ENCODE results near the gene CDH4.
A peak's percentile ranks its signal among the peaks of the same experiment; 100 is the strongest.
"Not testable (repeated sequence)": the region's sequence is repeated elsewhere in the genome, so short reads cannot be mapped to it uniquely, and the experiment has no call there.

The CDH4 gene

DNA sequence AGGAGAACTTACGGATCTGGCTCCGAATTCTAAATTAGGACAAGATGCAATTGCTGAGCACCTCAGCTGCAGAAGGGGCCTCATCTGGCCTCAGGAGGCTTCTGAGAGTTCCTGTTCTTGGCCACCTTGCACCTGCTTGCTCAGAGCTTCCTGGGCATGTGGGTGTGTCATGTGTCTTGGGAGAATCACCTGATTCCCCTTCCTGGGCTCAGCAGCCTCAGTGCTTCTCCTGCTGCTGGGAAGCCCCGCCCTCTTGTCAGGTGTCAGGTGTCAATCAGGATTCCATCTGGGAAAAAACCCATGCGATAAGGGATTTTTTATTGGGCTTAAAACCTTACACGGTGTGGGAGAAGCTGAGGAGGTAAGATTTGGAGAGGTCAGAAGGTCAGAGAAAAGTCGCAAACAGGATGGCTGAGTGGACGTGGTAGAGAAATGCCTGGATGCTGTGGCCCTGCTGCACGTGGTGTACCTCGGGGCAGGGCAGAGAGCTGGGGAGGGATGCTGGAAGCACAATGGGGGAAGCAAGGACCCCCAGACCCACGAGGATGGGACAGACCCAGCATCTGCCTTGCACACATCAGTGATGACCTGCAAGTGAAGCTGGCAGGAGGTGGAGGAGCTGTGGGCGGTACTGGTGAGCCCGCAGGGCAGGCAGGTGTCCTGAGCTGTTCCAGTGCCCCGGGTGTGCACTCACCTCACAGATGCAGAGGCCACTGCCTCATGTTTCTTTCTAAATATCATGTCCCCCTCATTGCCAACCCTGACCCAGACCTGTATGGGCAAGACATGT is 170.8 kb downstream of the CDH4 start:
- DNase-seq: no peak

DNA sequence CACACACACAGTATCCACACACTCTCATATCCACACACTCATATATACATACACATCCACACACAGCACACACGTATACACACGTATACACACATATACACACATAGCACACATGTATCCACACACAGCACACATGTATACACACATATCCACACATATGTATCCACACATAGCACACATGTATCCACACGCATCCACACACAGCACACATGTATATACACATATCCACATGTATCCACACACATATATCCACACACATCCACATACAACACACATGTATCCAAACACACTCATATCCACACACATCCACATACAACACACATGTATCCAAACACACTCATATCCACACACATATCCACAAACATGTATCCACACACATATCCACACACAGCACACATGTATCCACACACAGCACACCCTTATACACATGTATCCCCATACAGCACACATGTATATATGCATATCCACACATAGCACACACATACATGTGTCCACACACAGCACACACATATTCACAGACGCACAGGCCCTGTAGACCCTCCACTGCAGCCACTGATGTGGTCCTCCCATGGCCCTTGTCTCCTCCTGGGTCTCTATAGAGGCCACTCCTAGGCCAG is 172.1 kb downstream of the CDH4 start:
- DNase-seq: no peak

DNA sequence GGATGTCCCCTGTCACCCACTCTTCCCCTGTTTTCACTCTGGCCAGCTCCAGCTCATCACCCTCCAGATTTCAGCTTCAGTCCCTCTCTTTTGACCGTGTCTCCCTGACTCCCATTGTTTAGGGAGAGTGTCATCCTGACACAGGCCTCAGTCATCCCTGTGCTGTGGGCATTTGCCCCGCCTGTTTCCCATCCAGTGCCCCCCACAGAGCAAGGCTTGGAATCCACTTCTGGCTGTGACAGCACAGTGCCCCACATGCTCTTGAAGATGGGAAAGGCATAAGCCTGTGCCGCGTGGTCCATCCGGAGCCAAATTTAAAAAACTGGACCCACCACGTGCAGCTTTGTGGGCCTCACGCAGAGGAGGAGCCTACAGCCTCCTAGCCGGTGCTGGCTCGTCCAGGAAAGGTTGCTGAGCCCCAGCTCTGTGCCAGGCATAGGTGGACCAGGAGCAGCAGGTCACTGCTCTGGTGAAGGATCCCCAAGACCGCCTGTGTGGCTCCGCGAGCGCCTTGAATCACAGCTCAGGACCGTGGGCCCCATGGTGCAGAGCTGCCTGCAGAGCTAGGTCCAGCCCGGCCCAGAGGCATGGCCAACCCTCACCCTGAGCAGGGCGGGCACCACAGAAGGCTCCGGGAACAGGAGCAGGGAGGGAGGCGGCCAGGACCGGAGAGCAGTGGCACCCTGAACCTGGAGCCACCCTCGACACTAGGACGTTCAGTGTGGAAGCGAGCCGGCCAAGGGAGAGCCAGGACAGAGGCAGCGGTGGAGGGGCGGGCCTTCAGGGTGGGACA is 172.8 kb downstream of the CDH4 start:
- no peak for DNase-seq

DNA sequence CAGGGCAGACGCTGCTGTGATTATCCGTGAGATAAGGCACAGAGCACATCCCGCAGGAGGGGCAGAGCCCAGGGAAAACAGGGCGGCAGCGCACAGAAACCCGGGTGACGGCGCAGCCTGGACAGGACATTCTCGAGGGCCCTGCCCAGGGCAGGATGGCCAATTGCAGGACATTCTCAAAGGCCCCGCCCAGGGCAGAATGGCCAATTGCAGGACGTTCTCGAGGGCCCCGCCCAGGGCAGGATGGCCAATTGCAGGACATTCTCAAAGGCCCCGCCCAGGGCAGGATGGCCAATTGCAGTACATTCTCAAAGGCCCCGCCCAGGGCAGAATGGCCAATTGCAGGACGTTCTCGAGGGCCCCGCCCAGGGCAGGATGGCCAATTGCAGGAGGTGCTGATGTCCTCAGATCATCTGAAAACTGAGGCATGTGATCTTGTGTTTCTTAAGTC is 173.5 kb downstream of the CDH4 start:
- not testable (repeated sequence) for DNase-seq

DNA sequence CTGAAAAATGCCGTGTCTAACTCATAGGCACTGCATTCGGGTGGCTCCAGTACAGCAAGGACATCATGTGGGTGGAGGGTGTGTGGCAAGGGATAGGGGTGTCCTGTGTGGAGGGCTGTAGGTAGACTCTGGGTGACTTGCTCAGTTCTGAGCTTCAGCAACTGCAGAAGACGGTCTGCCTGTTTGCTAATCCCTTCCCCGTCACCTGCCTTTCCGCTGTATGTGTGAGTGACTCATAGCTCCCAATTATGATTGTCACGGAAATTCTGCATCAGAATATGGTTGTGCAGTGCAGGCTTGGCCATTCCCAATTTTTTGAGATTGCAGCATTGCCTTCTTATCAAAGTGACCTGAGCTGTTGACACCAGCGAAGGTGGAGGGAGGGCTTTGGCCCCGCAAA is 174.3 kb downstream of the CDH4 start:
- no peak for DNase-seq

DNA sequence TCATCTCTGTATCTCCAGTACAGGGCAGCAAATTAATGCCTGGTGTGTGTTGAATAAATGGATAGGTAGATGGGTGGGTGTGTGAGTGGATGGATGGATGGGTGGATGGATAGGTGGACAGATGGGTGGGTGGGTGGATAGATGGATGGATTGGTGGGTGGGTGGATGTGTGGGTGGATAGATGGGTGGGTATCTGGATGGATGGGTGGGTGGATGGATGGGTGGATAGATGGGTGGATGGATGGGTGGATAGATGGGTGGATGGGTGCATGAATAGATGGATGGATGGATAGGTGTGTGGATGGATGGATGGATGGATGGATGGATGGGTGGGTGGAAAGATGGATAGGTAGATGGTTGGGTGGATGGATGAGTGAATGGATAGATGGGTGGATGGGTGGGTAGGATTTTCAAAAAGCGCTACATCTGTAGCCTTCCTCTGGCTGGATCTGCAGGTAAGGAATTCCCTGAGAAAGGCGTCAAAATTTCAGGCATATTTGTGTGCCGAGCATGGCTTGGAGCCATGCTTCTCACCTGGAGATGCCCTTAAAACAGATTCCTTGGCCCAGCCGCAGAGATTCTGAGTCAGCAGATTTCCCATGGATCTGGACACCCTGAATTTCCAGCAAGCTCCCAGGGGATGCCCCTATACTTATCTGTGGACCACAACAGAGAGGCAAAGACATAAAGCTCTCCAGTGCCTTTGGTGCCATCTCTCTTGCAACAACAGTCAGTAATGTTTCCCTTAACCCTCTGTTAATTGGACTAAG is 177.6 kb downstream of the CDH4 start:
- no peak for DNase-seq

DNA sequence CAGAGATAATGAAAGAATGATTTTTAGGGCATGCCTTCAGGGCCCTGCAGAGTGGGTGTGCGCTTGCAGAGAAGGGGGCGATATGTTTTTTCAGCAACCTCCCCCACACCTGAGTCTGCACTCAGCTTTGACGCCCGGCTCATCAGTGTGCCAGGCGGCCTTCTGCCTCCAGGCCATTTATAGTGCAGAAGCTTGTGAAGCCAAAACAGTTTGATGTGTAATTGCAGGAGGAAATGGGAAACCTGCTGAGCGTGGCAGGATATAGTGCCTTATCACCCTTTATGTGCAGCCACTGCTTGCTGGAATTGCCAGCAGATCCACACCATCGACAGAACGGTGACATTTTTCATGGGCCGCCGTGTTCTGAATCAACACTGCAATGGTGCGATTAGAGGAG is 178.2 kb downstream of the CDH4 start:
- DNase-seq: peak; percentile 41

DNA sequence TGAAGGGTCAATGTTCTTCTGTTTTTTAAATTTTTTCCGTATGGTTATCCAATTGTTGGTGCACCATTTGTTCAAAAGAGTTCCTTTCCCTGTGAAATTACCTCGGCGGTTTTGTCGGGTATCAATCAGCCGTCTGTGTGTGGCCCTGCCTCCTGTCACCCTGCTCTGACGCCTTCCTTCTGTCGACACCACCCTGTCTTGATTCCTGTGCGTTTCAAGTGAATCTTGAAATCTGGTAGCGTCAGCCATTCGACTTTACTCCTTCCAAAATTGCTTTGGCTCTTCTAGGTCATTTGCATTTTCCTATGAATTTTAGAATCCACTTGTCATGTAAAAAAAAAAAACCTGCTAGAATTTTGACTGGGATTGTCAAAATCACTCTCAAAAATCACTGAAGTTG is 181.1 kb downstream of the CDH4 start:
- DNase-seq: no peak

DNA sequence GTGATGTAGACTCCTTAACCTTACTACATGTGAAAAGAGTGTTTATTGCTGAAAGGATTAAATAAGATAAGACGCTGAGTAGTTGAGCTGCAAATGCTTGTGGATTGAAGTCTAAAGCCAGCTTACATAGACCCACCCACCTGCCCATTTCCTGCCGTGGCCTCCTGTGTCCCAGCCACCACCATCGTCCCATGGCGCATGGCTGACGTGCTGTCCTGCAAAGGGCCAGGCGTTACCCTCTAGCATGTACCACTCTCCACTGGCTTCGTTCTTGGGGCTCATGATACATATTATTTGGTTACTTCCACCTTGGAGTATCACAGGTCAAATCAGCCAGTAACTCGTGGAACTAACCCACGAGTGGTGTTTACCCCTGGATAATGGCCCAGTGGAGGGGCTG is 181.8 kb downstream of the CDH4 start:
- no peak for DNase-seq

DNA sequence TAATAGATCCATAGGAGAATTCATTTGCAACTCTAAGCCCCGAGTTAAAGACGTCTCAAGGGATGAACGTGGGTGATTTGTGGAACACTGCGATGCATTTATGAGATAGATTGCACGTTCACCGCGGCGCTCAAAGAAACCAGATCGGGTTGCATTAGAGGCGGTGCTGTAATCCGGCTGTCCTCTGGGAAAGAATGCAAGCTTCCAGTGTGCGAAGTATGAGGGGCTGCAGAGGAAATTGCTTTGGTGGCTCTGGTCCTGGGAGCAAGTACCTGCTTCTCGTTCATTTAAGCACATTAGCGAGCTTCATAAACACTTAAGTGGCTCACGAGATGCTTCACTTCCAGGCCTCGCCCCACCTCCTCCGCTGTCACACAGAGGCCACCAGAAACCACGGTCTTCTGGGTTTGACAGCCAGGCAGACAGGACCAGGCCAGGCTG is 182.3 kb downstream of the CDH4 start:
- peak; percentile 94 for DNase-seq

DNA sequence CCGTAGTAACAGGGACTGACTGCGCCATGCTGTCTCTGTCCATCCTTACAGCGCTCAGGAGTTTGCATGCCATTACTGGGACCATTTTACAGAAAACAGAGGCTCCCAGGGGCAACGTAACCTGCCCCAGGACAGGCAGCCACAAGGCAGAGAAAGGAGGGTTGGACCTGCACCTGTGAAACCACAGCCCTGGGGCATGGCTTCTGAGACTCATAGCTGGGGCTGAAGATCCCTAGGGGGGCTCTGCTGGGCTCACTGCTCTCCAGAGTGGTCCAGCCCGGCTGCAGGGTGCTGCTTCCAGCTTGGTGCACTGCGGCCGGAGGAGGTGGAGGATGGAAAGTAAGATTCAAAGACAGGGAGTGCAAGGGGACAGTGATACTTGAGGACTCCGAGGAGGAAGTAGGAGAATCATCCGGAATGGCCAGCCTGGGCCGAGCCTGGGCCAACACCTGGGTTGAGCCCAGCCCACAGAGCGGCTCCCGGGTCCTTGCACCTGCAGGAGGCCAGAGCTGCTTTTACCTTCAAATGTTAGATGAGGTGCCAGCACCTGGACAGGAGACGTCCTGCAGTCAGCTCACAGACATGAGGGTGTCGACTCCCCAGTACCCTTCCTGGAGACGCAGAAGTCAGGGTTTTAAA is 183.2 kb downstream of the CDH4 start:
- DNase-seq: peak; percentile 74

DNA sequence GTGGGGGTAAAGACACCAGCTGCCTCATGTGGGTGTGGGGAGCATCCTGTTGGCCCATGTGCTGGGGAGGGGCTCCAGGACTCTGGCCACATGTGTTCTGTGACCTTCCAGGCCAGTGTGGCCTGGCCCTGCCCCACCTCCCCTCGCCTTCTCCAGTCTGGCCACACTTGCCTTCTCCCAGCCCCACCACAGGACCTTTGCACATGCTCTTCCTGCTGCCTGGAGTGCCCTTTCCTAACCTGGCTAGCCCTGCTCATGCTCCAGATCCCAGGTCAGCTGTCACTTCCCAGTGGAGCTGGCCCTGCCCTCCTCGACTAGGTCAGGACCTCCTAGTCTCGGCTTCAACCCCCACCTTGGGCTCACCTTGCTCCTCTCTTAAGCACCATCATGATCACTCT is 183.8 kb downstream of the CDH4 start:
- DNase-seq: no peak

DNA sequence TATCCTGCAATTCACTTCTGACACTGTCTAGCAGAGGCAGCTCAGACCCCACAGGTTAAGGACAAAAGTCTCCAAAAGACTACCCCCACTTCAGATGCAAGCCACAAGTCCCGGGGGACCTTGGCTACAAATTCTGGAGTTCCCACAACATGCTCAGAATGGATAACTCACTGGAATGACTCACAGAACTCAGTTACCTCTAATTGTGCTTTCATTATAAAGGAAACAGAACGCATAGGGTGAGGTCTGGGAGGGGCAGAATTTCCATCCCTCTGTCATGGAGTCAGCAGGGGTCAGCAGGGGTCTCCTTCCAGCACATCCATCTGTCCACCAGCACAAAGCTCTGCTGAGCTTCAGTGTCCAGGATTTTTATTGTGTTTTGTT is 184.2 kb downstream of the CDH4 start:
- DNase-seq: peak; percentile 85

DNA sequence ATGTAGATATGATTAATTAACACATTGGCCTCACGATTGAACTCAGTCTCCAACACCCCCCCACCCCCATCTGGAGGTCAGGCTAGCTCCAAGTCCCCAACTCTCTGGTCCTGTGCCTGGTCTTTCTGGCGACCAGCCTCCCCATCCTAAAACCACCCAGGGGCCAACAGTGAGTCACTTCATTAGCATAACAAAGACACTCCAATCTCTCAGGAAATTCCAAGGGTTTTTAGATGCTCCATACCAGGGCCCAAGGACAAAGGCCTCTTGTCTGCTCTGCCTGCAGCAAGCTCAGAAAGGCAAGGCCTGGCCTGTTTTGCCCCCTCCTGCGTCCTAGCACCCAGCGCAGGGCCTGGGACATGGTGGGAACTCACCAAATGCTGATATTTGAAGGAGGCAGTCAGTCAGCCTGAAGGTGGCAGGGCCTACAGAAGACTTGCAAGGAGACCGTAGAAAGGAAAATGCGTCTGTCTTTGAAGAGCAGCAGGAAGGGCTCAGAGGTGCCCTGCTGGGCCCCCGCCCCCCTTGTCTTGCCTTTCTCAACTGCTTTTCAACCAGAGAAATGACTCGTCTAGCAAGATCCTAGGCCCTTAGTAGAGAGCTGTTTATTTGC is 184.7 kb downstream of the CDH4 start:
- DNase-seq: peak; percentile 100

DNA sequence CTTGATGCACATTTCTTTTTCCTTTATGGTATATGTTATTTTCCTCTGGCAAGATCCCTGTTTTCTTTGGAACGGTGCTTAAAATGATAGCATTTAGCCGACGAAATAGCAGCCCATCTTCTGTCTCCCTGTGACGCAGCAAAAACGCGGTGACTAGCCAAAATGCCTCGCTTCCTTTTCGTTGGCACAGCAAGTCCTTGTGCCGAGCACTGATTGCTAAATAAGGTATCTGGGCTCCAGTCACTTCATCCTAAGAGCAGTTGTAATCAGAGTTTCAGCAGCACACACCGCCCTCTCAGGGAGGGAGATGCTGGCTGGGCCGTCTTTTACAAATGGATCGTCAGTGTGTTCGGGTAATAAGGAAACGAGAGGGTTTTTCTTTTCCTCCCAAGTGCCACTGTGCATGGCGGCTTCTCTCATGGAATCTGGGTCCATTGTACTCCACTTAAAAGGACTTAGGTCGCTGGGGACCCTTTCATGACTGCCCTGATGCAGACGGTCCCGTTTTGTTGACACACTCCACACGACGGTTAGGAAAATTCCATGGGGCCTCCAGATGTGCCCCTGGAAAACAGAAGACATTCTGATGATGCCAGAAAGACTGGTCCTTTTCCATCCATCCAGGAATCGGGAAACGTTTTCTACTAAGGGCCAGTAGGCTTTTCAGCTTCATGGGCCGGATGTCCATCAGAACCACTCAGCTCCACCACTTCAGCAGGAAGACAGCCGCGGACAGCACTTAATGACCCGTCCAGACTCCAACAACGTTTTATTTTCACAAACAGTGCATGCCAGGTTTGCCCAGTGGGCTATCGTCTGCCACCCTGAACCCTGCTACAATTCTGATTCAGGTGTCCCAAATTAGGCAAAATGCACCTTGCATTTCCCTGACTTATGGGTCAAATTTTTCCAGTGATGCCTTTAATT is 185.5 kb downstream of the CDH4 start:
- peak; percentile 75 for DNase-seq

DNA sequence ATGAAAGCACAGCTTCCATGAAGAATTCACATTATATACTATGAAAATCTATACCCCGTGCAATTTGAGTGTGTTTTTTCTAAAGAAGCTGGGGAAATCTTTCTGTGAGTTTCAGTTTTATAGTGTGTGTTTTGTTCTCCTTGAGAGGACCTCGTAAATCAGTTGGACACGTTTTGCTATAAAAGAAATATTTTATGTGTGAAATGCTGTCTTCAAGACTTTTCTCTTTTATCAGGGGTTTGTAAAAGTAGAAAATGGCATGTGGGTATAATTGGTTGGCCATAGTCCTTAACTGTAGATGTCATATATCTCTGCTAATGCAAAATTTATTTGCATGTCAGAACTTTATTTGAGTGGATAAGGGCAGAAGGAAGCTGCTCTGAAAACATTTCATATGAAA is 186.2 kb downstream of the CDH4 start:
- DNase-seq: no peak

DNA sequence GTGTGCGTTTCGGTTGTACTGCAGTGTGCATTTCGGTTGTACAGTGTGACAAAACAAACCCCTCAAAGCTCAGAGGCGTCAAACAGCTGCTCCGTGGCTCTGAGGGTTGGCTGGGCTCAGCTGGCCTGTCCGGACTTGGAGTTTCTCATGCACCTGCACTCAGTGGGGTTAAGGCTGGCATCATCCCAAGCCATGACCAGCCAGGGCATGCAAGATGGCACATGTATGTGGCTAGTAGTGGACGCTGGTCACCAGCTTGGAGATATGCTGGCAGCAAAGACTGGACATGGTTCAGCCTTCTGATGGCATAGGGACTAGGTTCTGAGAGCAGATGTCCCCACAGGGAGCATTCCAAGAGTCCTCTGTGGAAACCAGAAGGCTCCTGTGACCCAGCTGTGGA is 187.2 kb downstream of the CDH4 start:
- DNase-seq: no peak

DNA sequence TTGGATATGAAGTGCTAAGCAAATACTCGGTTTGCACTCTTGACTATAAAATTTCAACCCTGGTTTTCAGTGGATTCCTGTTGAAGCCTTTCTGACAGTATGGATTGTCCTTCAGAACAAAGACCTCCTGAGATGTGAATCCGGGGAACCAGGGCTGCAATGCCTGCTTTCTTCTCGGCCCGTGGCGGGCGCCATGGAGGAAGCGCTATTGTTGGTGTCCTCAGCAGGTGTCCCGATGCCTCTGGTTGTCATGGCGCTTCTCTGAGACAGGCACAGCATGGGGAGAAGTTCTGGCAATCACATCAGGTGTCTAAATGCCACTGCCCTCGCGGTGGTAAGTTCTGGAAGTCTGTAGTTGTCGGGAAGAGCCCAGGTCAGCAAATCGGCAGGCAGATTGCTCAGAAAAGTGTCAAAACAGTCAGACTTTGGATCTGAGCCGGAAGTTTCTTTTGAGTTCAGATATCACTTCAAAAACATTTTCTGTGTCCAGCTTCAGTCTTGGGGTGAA is 188.5 kb downstream of the CDH4 start:
- no peak for DNase-seq

DNA sequence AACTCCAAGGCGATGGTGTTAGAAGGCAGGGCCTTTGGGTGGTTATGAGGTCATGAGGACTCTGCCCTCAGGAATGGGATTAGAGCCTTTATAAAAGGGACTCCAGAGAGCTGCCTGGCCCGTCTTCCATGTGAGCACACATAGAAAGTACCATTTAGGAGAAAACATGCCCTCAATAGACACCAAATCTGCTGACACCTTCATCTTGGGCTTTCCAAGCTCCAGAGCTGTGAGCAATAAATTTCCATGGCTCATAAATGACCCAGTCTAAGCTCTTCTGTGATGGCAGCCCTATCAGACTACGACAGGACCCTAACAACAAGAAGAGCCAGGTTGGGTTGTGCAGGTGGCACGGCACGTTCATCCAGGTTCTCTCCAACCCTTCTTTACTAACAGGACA is 189.5 kb downstream of the CDH4 start:
- no peak for DNase-seq

DNA sequence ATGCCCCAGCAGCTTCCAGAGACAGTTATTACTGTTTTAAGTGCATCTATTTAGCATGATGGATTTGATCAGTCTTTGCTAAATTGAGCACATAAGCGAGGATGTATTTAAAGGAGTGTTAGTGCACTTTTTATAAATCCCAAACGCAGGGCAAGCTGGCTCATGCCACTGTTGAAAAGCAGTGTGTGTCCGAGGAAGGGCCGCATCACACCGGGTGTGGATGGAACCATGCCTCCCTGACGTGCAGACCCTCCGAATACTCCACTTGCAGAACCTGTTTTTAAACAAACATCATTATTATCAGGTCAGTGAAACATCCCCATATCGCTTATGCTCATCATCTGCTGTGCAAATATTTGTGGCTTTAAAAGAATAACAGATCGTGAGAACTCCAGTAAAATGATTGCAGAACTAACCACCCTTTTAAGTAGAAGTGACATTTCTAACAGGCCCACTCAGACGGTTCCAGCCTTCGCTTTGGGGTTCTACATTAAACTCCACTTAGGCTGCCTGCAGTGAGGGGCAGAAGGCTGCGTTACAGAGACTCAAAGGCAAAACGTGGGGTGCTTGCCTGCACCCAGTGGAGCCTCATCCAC is 190.1 kb downstream of the CDH4 start:
- no peak for DNase-seq

Data from islet precursor cell (in vitro differentiated cells).